AG10803 (cell line): Measurements from ENCODE around the gene ZCCHC10.
"Not testable (repeated sequence)": the region's sequence is repeated elsewhere in the genome, so short reads cannot be mapped to it uniquely, and the experiment has no call there.

Source experiments
- DNase-seq: peaks from one replicate; pipeline ENCODE4 v3.0.0; 2010; ENCODE audit warnings: low read depth
- H3K4me3 ChIP-seq: 2 replicates; pipeline ENCODE4 v1.5.1; 2011; ENCODE audit warnings: mild to moderate bottlenecking, low read length, control low read depth
- CTCF ChIP-seq: conservative IDR thresholded peaks from 2 replicates; pipeline ENCODE4 v1.5.1; 2011; ENCODE audit warnings: mild to moderate bottlenecking, low read length, control low read depth, inconsistent platforms

Gene ZCCHC10

GRCh38 chr5:133029416-133029815, 3.1 kb upstream of the ZCCHC10 start:
- TF ChIP-seq CTCF = no peak
- no peak overlapping the region for H3K4me3 ChIP-seq
- DNase-seq = no peak

GRCh38 chr5:133026664-133027153, 360 bp upstream of the ZCCHC10 start:
- no peak for DNase-seq
- TF ChIP-seq CTCF = no peak
- peak overlapping the region; percentile 51 for H3K4me3 ChIP-seq

GRCh38 chr5:133019471-133019870, 6.9 kb downstream of the ZCCHC10 start:
- not testable (repeated sequence) for H3K4me3 ChIP-seq, DNase-seq

GRCh38 chr5:133017964-133018363, 8.4 kb downstream of the ZCCHC10 start:
- TF ChIP-seq CTCF = no peak
- H3K4me3 ChIP-seq = no peak overlapping the region
- DNase-seq = no peak

GRCh38 chr5:133015466-133015865, 10.9 kb downstream of the ZCCHC10 start:
- no peak overlapping the region for H3K4me3 ChIP-seq
- no peak for TF ChIP-seq CTCF
- DNase-seq = peak; percentile 53

GRCh38 chr5:133008455-133008854, 17.9 kb downstream of the ZCCHC10 start:
- not testable (repeated sequence) for DNase-seq, H3K4me3 ChIP-seq

- peak; percentile 27 for DNase-seq
These were observed 19.7 kb downstream of the ZCCHC10 start for GRCh38 chr5:133006653-133007052.

GRCh38 chr5:132999246-132999645, 27.1 kb downstream of the ZCCHC10 start:
- no peak overlapping the region for H3K4me3 ChIP-seq
- no peak for DNase-seq
- TF ChIP-seq CTCF = no peak

More at GRCh38 chr5:133006653-133007052, 19.7 kb downstream of the ZCCHC10 start:
- TF ChIP-seq CTCF = no peak
- H3K4me3 ChIP-seq = no peak overlapping the region
